ENCODE measurements around the gene PROX1. TPM values are rescaled to one million over a fixed set of nuclear protein-coding genes. Genes with fewer than 3 reads are reported as not detected.
A peak's percentile ranks its signal among the peaks of the same experiment; 100 is the strongest.

Gene PROX1
- polyA plus RNA-seq, 1 donor (not counting 4 experiments of a cell fraction or from before 2014, with no cell fraction given), result 0.20 TPM

GRCh38 chr1:213987422-213987926 is 299 bp upstream of the PROX1 start:
- FAIRE-seq (peak; percentile 63), DNase-seq (ENCODE audit: low read depth, low spot score) (no peak)
- H3K36me3 ChIP-seq (ENCODE audit: control insufficient read depth in 2 of 2, extremely low read depth in 1 of 2, insufficient read depth in 2 of 2, low read length in 2 of 2), result no peaks in the 10 kb centered on the region
- H3K27me3 ChIP-seq (ENCODE audit: control insufficient read depth, extremely low read depth, insufficient read depth, low read length), result peaks cover 59% of the 10 kb centered on the region
- H3K9me3 ChIP-seq (ENCODE audit: control insufficient read depth, low read depth, low read length), result no peaks in the 10 kb centered on the region
- H3K9me1 ChIP-seq (ENCODE audit: control insufficient read depth, extremely low read depth, insufficient read depth, low read length), result no peaks in the 10 kb centered on the region
- no peaks in the 10 kb centered on the region for H3K79me2 ChIP-seq (ENCODE audit: control insufficient read depth, insufficient read depth, low read length)
- dilution Hi-C loops (cut with MboI; ENCODE audit: extremely low pct_ligation_motif_present, low sequenced_read_pairs), result no loop called here
- no peaks in the 10 kb centered on the region for H4K20me1 ChIP-seq (ENCODE audit: control insufficient read depth, extremely low read depth, insufficient read depth, low read length)
- H3K4me2 ChIP-seq (ENCODE audit: control insufficient read depth, extremely low read depth, insufficient read depth, low read depth, low read length), result peak overlapping the region; percentile 93
- peak overlapping the region; percentile 55 to 84 (median 82) for H3K4me3 ChIP-seq (ENCODE audit: control insufficient read depth in 2 of 3, extremely low read depth in 1 of 3, insufficient read depth in 2 of 3, low read depth in 1 of 3, low read length in 3 of 3)
- peak overlapping the region; percentile 56 for H3K27ac ChIP-seq (ENCODE audit: control insufficient read depth, insufficient read depth, low read length)
- TF ChIP-seq CTCF (optimal IDR thresholded peaks at IDR 0.05 in 1 of 3, IDR thresholded peaks at IDR 0.05 in 1 of 3, conservative IDR thresholded peaks at IDR 0.05 in 1 of 3; ENCODE audit: extremely low read depth in 1 of 3, insufficient read depth in 2 of 3, low read length in 3 of 3), result no peak
- TF ChIP-seq EZH2 (IDR thresholded peaks at IDR 0.05; ENCODE audit: low read length), result no peak
- peak overlapping the region; percentile 92 for H2AFZ ChIP-seq (ENCODE audit: control insufficient read depth, low read length)
- peaks cover 15% of the 10 kb centered on the region for H3K4me1 ChIP-seq (ENCODE audit: control insufficient read depth, extremely low read depth, insufficient read depth, low read length)
- peak overlapping the region; percentile 65 for H3K9ac ChIP-seq (ENCODE audit: control insufficient read depth, extremely low read depth, insufficient read depth, low read length)

- H3K9me3 ChIP-seq (ENCODE audit: control insufficient read depth, low read depth, low read length), result no peaks in the 10 kb centered on the region
- FAIRE-seq (peak; percentile 34), DNase-seq (ENCODE audit: low read depth, low spot score) (no peak)
- TF ChIP-seq CTCF (optimal IDR thresholded peaks at IDR 0.05 in 1 of 3, IDR thresholded peaks at IDR 0.05 in 1 of 3, conservative IDR thresholded peaks at IDR 0.05 in 1 of 3; ENCODE audit: extremely low read depth in 1 of 3, insufficient read depth in 2 of 3, low read length in 3 of 3) (no peak), EZH2 (IDR thresholded peaks at IDR 0.05; ENCODE audit: low read length) (no peak)
- peak overlapping the region; percentile 55 to 84 (median 82) for H3K4me3 ChIP-seq (ENCODE audit: control insufficient read depth in 2 of 3, extremely low read depth in 1 of 3, insufficient read depth in 2 of 3, low read depth in 1 of 3, low read length in 3 of 3)
- peak overlapping the region; percentile 65 for H3K9ac ChIP-seq (ENCODE audit: control insufficient read depth, extremely low read depth, insufficient read depth, low read length)
- peaks cover 49% of the 10 kb centered on the region for H3K27me3 ChIP-seq (ENCODE audit: control insufficient read depth, extremely low read depth, insufficient read depth, low read length)
- H3K36me3 ChIP-seq (ENCODE audit: control insufficient read depth in 2 of 2, extremely low read depth in 1 of 2, insufficient read depth in 2 of 2, low read length in 2 of 2), result no peaks in the 10 kb centered on the region
- no peaks in the 10 kb centered on the region for H3K79me2 ChIP-seq (ENCODE audit: control insufficient read depth, insufficient read depth, low read length)
- H4K20me1 ChIP-seq (ENCODE audit: control insufficient read depth, extremely low read depth, insufficient read depth, low read length), result no peaks in the 10 kb centered on the region
- H3K27ac ChIP-seq (ENCODE audit: control insufficient read depth, insufficient read depth, low read length), result no peak overlapping the region
- dilution Hi-C loops (cut with MboI; ENCODE audit: extremely low pct_ligation_motif_present, low sequenced_read_pairs), result no loop called here
- H3K4me2 ChIP-seq (ENCODE audit: control insufficient read depth, extremely low read depth, insufficient read depth, low read depth, low read length), result peak overlapping the region; percentile 93
- H3K9me1 ChIP-seq (ENCODE audit: control insufficient read depth, extremely low read depth, insufficient read depth, low read length), result no peaks in the 10 kb centered on the region
- H2AFZ ChIP-seq (ENCODE audit: control insufficient read depth, low read length), result peak overlapping the region; percentile 92
- H3K4me1 ChIP-seq (ENCODE audit: control insufficient read depth, extremely low read depth, insufficient read depth, low read length), result peaks cover 15% of the 10 kb centered on the region
These were observed 781 bp downstream of the PROX1 start for GRCh38 chr1:213988507-213989001.

Data from keratinocyte (primary cell).